ENCODE measurements around the gene MPRIP. TPM values are rescaled to one million over a fixed set of nuclear protein-coding genes. Genes with fewer than 3 reads are reported as not detected.

The MPRIP gene
- total and polyA plus RNA-seq, 4 donors: 121 to 342 (median 175) TPM

DNA sequence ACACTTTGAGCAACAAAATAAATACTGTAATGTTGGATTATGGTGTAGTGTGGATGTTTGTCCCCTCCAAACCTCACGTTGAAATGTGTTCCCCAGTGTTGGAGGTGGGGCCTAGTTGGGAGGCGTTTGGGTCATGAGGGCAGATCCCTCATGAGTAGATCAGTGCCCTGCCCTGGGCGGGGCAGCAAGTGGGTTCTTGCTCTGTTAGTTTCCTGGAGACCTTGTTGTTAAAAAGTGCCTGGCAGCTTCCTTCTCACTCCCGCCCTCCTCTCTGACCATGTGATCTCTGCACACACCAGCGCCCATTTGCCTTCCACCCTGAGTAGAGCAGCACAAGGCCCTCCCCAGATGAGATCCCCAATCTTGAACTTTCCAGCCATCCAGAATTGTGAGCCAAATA, 67.7 kb downstream of the MPRIP start:
- Histone ChIP-seq H3K27me3 (ENCODE audit: control insufficient read depth in 3 of 3, insufficient read depth in 3 of 3, low read length in 2 of 3) (no peaks in the 10 kb centered on the region), H3K4me1 (ENCODE audit: control insufficient read depth in 5 of 5, insufficient read depth in 5 of 5, low read length in 5 of 5) (peaks cover 26 to 84% (median 59%) of the 10 kb centered on the region in 5 donors), H3K4me3 (no peak overlapping the region), H3K27ac (ENCODE audit: low read depth in 1 of 2, low read length in 1 of 2) (peak overlapping the region in 1 of 2 donors; percentile 62), H3K36me3 (ENCODE audit: control insufficient read depth in 4 of 4, insufficient read depth in 4 of 4, low read length in 4 of 4) (peaks cover 0 to 3% (median 0%) of the 10 kb centered on the region in 4 donors), H3K9me3 (ENCODE audit: control insufficient read depth in 4 of 4, insufficient read depth in 3 of 4, low read length in 3 of 4) (no peaks in the 10 kb centered on the region), H3K9ac (ENCODE audit: insufficient read depth in 1 of 2, low read length in 2 of 2) (no peak overlapping the region)
- ATAC-seq (ENCODE audit: insufficient read depth, low FRiP score): peak; percentile 19
- TF ChIP-seq CTCF (IDR thresholded peaks at IDR 0.05; ENCODE audit: control extremely low read depth, extremely low read depth): no peak
- WGBS, 2 donors: 23 to 32% methylated on average over 5 of the region's 5 CpGs
- no peak for DNase-seq

DNA sequence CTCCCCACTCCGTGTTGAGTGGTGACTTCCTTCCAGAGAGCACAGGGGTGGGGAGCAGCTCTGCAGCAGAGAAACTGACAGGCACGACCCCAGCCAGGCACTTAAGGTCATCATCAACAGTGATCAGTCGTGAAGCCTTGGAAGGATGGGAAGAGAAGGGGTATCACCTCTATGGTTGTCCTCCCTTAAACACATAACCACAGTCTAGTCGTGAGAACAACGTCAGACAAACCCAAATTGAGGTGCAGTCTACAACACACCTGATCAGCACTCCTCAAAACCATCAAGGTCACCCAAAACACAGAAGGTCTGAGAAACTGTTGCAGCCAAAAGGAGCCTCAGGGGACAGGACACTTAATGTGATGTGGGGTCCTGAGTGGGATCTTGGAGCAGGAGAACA, 68.3 kb downstream of the MPRIP start:
- TF ChIP-seq CTCF (IDR thresholded peaks at IDR 0.05; ENCODE audit: control extremely low read depth, extremely low read depth): no peak
- 52 to 64% methylated on average over 5 of the region's 5 CpGs for WGBS, 2 donors
- Histone ChIP-seq H3K4me1 (ENCODE audit: control insufficient read depth in 5 of 5, insufficient read depth in 5 of 5, low read length in 5 of 5) (peaks cover 31 to 81% (median 61%) of the 10 kb centered on the region in 5 donors), H3K4me3 (no peak overlapping the region), H3K27ac (ENCODE audit: low read depth in 1 of 2, low read length in 1 of 2) (peak overlapping the region in 1 of 2 donors; percentile 81), H3K36me3 (ENCODE audit: control insufficient read depth in 4 of 4, insufficient read depth in 4 of 4, low read length in 4 of 4) (peaks cover 0 to 3% (median 0%) of the 10 kb centered on the region in 4 donors), H3K9ac (ENCODE audit: insufficient read depth in 1 of 2, low read length in 2 of 2) (peak overlapping the region in 1 of 2 donors; percentile 8), H3K9me3 (ENCODE audit: control insufficient read depth in 4 of 4, insufficient read depth in 3 of 4, low read length in 3 of 4) (no peaks in the 10 kb centered on the region), H3K27me3 (ENCODE audit: control insufficient read depth in 3 of 3, insufficient read depth in 3 of 3, low read length in 2 of 3) (no peaks in the 10 kb centered on the region)
- DNase-seq (no peak), ATAC-seq (ENCODE audit: insufficient read depth, low FRiP score) (no peak)

GRCh38 chr17:17111401-17112393, 69.4 kb downstream of the MPRIP start:
- Histone ChIP-seq H3K9me3 (ENCODE audit: control insufficient read depth in 4 of 4, insufficient read depth in 3 of 4, low read length in 3 of 4) (no peaks in the 10 kb centered on the region), H3K27me3 (ENCODE audit: control insufficient read depth in 3 of 3, insufficient read depth in 3 of 3, low read length in 2 of 3) (no peaks in the 10 kb centered on the region), H3K9ac (ENCODE audit: insufficient read depth in 1 of 2, low read length in 2 of 2) (no peak overlapping the region), H3K27ac (ENCODE audit: low read depth in 1 of 2, low read length in 1 of 2) (peak overlapping the region in 1 of 2 donors; percentile 75), H3K4me1 (ENCODE audit: control insufficient read depth in 5 of 5, insufficient read depth in 5 of 5, low read length in 5 of 5) (peaks cover 30 to 77% (median 61%) of the 10 kb centered on the region in 5 donors), H3K4me3 (no peak overlapping the region), H3K36me3 (ENCODE audit: control insufficient read depth in 4 of 4, insufficient read depth in 4 of 4, low read length in 4 of 4) (no peaks in the 10 kb centered on the region)
- no peak for DNase-seq
- no peak for ATAC-seq (ENCODE audit: insufficient read depth, low FRiP score)
- 90% methylated on average over 26 of the region's 26 CpGs for WGBS, 2 donors
- TF ChIP-seq CTCF (IDR thresholded peaks at IDR 0.05; ENCODE audit: control extremely low read depth, extremely low read depth): no peak

Data from lung (tissue), 12 donors.